ENCODE measurements around the gene PPFIA2. TPM values are rescaled to one million over a fixed set of nuclear protein-coding genes. Genes with fewer than 3 reads are reported as not detected.

The PPFIA2 gene
- total and polyA plus RNA-seq, 7 experiments from 2014 or later, result not detected

DNA sequence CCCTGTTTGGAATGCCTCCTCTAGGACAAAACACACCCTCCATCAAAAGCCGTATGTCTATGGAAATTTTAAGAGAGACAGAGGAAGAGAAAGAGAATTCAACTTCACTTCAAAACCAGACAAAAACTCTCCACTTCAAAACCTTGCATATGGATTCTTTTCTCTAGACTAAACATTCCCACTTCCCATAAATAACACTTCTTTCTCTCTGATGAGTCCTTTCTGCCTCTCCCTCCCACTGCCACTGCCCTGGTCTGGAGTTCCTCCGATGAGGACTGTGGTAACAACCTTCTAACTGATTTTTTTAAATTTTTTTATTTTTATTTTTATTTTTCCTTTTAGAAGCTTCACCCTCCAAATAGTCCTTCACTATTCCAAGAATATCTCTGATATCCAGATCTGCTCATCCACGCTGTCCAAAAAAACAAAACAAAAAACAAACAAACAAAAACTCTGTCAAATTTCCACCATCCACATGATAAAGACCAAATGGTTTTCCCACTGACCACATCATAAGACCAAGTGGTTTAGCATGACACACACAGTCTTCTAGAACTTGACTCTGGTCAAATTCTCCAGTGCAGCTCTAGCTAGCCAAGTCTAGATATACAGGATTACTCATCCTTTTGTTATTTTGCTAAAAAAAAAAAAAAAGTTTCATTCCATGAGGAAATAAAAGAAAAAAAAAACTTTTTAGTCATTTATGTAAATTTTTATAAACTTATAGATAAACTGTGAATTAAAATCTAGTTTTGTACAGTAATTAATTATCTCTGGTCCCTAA lies 256.0 kb downstream of the PPFIA2 start:
- no peak overlapping the region for H3K27ac Mint-ChIP-seq
- no peaks in the 10 kb centered on the region for H3K4me1 Mint-ChIP-seq
- Histone ChIP-seq H3K36me3 (ENCODE audit: control insufficient read depth in 2 of 3, insufficient read depth in 3 of 3, low read length in 3 of 3) (no peaks in the 10 kb centered on the region), H3K4me1 (ENCODE audit: control insufficient read depth in 2 of 2, insufficient read depth in 2 of 2, low read length in 2 of 2) (no peaks in the 10 kb centered on the region), H3K27ac (ENCODE audit: low read depth, low read length) (no peak overlapping the region), H3K27me3 (ENCODE audit: control insufficient read depth in 2 of 2, insufficient read depth in 2 of 2, low read length in 2 of 2) (no peaks in the 10 kb centered on the region), H3K4me3 (ENCODE audit: low read length) (no peak overlapping the region), H3K9me3 (ENCODE audit: control insufficient read depth in 2 of 3, low read length in 3 of 3) (no peaks in the 10 kb centered on the region)
- DNase-seq, result no peak
- ATAC-seq, result no peak
- H3K36me3 Mint-ChIP-seq, result no peaks in the 10 kb centered on the region
- ChIA-PET CTCF (no interaction called here), POLR2A (no interaction called here)
- no peak overlapping the region for H3K4me3 Mint-ChIP-seq
- no peaks in the 10 kb centered on the region for H3K27me3 Mint-ChIP-seq
- intact Hi-C loops (cut with micrococcal nuclease), result no loop called here
- peaks cover 0 to 8% (median 0%) of the 10 kb centered on the region in 11 donors for H3K9me3 Mint-ChIP-seq

GRCh38 chr12:81500788-81501187 lies 258.4 kb downstream of the PPFIA2 start:
- no peaks in the 10 kb centered on the region for H3K4me1 ChIP-seq (ENCODE audit: control insufficient read depth in 2 of 2, insufficient read depth in 2 of 2, low read length in 2 of 2)
- H3K9me3 ChIP-seq (ENCODE audit: control insufficient read depth in 2 of 3, low read length in 3 of 3), result no peaks in the 10 kb centered on the region
- no peaks in the 10 kb centered on the region for H3K36me3 ChIP-seq (ENCODE audit: control insufficient read depth in 2 of 3, insufficient read depth in 3 of 3, low read length in 3 of 3)
- H3K4me3 ChIP-seq (ENCODE audit: low read length), result no peak overlapping the region
- H3K27ac ChIP-seq (ENCODE audit: low read depth, low read length), result no peak overlapping the region
- POLR2A ChIA-PET, result no interaction called here
- DNase-seq (no peak), ATAC-seq (no peak)
- CTCF ChIA-PET, result no interaction called here
- no peaks in the 10 kb centered on the region for H3K27me3 ChIP-seq (ENCODE audit: control insufficient read depth in 2 of 2, insufficient read depth in 2 of 2, low read length in 2 of 2)
- H3K27me3 Mint-ChIP-seq, result no peaks in the 10 kb centered on the region
- no peak overlapping the region for H3K4me3 Mint-ChIP-seq
- intact Hi-C loops (cut with micrococcal nuclease), result no loop called here
- H3K36me3 Mint-ChIP-seq, result no peaks in the 10 kb centered on the region
- no peak overlapping the region for H3K27ac Mint-ChIP-seq
- H3K9me3 Mint-ChIP-seq, result peaks cover 0 to 8% (median 0%) of the 10 kb centered on the region in 11 donors
- no peaks in the 10 kb centered on the region for H3K4me1 Mint-ChIP-seq

GRCh38 chr12:81499809-81500208 lies 259.3 kb downstream of the PPFIA2 start:
- CTCF ChIA-PET, result no interaction called here
- no peak overlapping the region for H3K27ac Mint-ChIP-seq

GRCh38 chr12:81492131-81492720 lies 266.9 kb downstream of the PPFIA2 start:
- peaks cover 0 to 10% (median 0%) of the 10 kb centered on the region in 11 donors for H3K9me3 Mint-ChIP-seq
- H3K27me3 Mint-ChIP-seq, result no peaks in the 10 kb centered on the region
- no peaks in the 10 kb centered on the region for H3K4me1 Mint-ChIP-seq
- H3K9me3 ChIP-seq (ENCODE audit: control insufficient read depth in 2 of 3, low read length in 3 of 3), result no peaks in the 10 kb centered on the region
- DNase-seq (no peak), ATAC-seq (no peak)
- no peaks in the 10 kb centered on the region for H3K36me3 Mint-ChIP-seq
- no peaks in the 10 kb centered on the region for H3K36me3 ChIP-seq (ENCODE audit: control insufficient read depth in 2 of 3, insufficient read depth in 3 of 3, low read length in 3 of 3)
- intact Hi-C loops (cut with micrococcal nuclease), result no loop called here
- H3K27ac ChIP-seq (ENCODE audit: low read depth, low read length), result no peak overlapping the region
- ChIA-PET POLR2A (no interaction called here), CTCF (no interaction called here)
- no peak overlapping the region for H3K27ac Mint-ChIP-seq
- no peak overlapping the region for H3K4me3 Mint-ChIP-seq
- no peak overlapping the region for H3K4me3 ChIP-seq (ENCODE audit: low read length)
- H3K4me1 ChIP-seq (ENCODE audit: control insufficient read depth in 2 of 2, insufficient read depth in 2 of 2, low read length in 2 of 2), result no peaks in the 10 kb centered on the region
- H3K27me3 ChIP-seq (ENCODE audit: control insufficient read depth in 2 of 2, insufficient read depth in 2 of 2, low read length in 2 of 2), result no peaks in the 10 kb centered on the region

More at GRCh38 chr12:81499809-81500208, 259.3 kb downstream of the PPFIA2 start:
- Histone ChIP-seq H3K27me3 (ENCODE audit: control insufficient read depth in 2 of 2, insufficient read depth in 2 of 2, low read length in 2 of 2) (no peaks in the 10 kb centered on the region), H3K4me1 (ENCODE audit: control insufficient read depth in 2 of 2, insufficient read depth in 2 of 2, low read length in 2 of 2) (no peaks in the 10 kb centered on the region), H3K9me3 (ENCODE audit: control insufficient read depth in 2 of 3, low read length in 3 of 3) (no peaks in the 10 kb centered on the region), H3K4me3 (ENCODE audit: low read length) (no peak overlapping the region), H3K36me3 (ENCODE audit: control insufficient read depth in 2 of 3, insufficient read depth in 3 of 3, low read length in 3 of 3) (no peaks in the 10 kb centered on the region), H3K27ac (ENCODE audit: low read depth, low read length) (no peak overlapping the region)
- Mint-ChIP-seq H3K4me1 (no peaks in the 10 kb centered on the region), H3K4me3 (no peak overlapping the region), H3K27me3 (no peaks in the 10 kb centered on the region), H3K36me3 (no peaks in the 10 kb centered on the region), H3K9me3 (peaks cover 0 to 8% (median 0%) of the 10 kb centered on the region in 11 donors)
- DNase-seq, result no peak
- no peak for ATAC-seq
- POLR2A ChIA-PET, result no interaction called here
- intact Hi-C loops (cut with micrococcal nuclease), result no loop called here

DNA sequence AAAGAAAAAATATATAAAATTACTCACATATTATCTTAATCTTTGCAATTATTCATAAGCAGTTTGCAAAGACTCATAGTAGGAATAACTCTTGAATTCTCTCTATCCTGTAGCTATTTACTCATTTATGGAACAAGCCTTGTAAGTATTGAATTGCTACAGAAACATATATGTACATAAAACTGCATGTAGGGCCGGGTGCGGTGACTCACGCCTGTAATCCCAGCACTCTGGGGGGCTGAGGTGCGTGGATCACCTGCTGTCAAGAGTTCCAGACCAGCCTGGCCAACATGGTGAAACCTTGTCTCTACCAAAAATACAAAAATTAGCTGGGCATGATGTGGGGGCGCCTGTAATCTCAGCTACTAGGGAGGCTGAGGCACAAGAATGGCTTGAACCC lies 286.2 kb downstream of the PPFIA2 start:
- H3K4me1 Mint-ChIP-seq, result no peaks in the 10 kb centered on the region
- H3K4me1 ChIP-seq (ENCODE audit: control insufficient read depth in 2 of 2, insufficient read depth in 2 of 2, low read length in 2 of 2), result no peaks in the 10 kb centered on the region
- no peaks in the 10 kb centered on the region for H3K9me3 ChIP-seq (ENCODE audit: control insufficient read depth in 2 of 3, low read length in 3 of 3)
- no peak overlapping the region for H3K27ac ChIP-seq (ENCODE audit: low read depth, low read length)
- no peak for DNase-seq
- intact Hi-C loops (cut with micrococcal nuclease), result no loop called here
- H3K27ac Mint-ChIP-seq, result no peak overlapping the region
- H3K4me3 ChIP-seq (ENCODE audit: low read length), result no peak overlapping the region
- H3K27me3 Mint-ChIP-seq, result no peaks in the 10 kb centered on the region
- no peaks in the 10 kb centered on the region for H3K36me3 Mint-ChIP-seq
- H3K9me3 Mint-ChIP-seq, result peaks cover 0 to 5% (median 0%) of the 10 kb centered on the region in 11 donors
- ATAC-seq, result no peak
- no peak overlapping the region for H3K4me3 Mint-ChIP-seq
- POLR2A ChIA-PET, result no interaction called here
- CTCF ChIA-PET, result no interaction called here
- no peaks in the 10 kb centered on the region for H3K27me3 ChIP-seq (ENCODE audit: control insufficient read depth in 2 of 2, insufficient read depth in 2 of 2, low read length in 2 of 2)
- no peaks in the 10 kb centered on the region for H3K36me3 ChIP-seq (ENCODE audit: control insufficient read depth in 2 of 3, insufficient read depth in 3 of 3, low read length in 3 of 3)

DNA sequence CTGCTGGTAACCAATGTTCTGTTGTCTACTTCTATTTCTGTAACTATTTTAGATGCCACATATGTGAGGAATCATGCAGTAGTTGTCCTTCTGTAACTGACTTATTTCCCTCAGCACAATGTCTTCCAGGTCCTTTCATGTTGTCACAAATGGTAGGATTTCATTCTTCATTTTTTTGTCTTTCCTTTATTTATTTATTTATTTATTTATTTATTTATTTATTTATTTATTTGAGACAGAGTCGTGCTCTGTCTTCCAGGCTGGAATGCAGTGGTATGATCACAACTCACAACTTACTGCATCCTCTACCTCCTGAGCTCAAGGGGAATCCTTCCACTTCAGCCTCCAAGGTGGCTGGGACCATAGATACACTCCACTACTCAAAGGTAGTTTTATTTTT lies 288.2 kb downstream of the PPFIA2 start:
- ATAC-seq, result no peak
- Histone ChIP-seq H3K27me3 (ENCODE audit: control insufficient read depth in 2 of 2, insufficient read depth in 2 of 2, low read length in 2 of 2) (no peaks in the 10 kb centered on the region), H3K36me3 (ENCODE audit: control insufficient read depth in 2 of 3, insufficient read depth in 3 of 3, low read length in 3 of 3) (no peaks in the 10 kb centered on the region), H3K27ac (ENCODE audit: low read depth, low read length) (no peak overlapping the region), H3K4me3 (ENCODE audit: low read length) (no peak overlapping the region), H3K4me1 (ENCODE audit: control insufficient read depth in 2 of 2, insufficient read depth in 2 of 2, low read length in 2 of 2) (no peaks in the 10 kb centered on the region), H3K9me3 (ENCODE audit: control insufficient read depth in 2 of 3, low read length in 3 of 3) (no peaks in the 10 kb centered on the region)
- H3K4me3 Mint-ChIP-seq, result no peak overlapping the region
- intact Hi-C loops (cut with micrococcal nuclease), result no loop called here
- CTCF ChIA-PET, result no interaction called here
- DNase-seq, result no peak
- no peaks in the 10 kb centered on the region for H3K36me3 Mint-ChIP-seq
- H3K4me1 Mint-ChIP-seq, result no peaks in the 10 kb centered on the region
- H3K9me3 Mint-ChIP-seq, result peaks cover 0 to 5% (median 0%) of the 10 kb centered on the region in 11 donors
- H3K27ac Mint-ChIP-seq, result no peak overlapping the region
- POLR2A ChIA-PET, result no interaction called here
- no peaks in the 10 kb centered on the region for H3K27me3 Mint-ChIP-seq

DNA sequence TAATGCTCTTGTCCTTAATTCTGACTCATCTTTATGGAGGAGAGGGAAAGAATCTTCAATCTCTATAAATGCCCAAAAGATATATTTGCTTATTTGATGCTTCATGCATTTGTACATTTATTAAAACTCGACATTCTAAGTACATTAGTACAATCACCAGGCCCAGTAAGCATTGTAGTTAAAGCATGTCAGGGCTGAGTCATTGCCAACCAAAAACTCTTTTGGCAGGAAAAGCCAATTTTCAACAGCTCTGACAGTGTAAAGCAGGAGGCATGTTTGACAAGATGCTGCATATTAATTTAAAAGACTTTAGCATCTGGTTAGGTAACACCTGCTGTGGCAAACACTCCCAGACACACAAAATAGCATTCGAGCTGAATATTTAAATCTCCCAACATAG lies 290.9 kb downstream of the PPFIA2 start:
- CTCF ChIA-PET, result no interaction called here
- intact Hi-C loops (cut with micrococcal nuclease), result no loop called here
- H3K4me3 Mint-ChIP-seq, result no peak overlapping the region
- Histone ChIP-seq H3K27ac (ENCODE audit: low read depth, low read length) (no peak overlapping the region), H3K36me3 (ENCODE audit: control insufficient read depth in 2 of 3, insufficient read depth in 3 of 3, low read length in 3 of 3) (no peaks in the 10 kb centered on the region), H3K27me3 (ENCODE audit: control insufficient read depth in 2 of 2, insufficient read depth in 2 of 2, low read length in 2 of 2) (no peaks in the 10 kb centered on the region), H3K9me3 (ENCODE audit: control insufficient read depth in 2 of 3, low read length in 3 of 3) (no peaks in the 10 kb centered on the region), H3K4me1 (ENCODE audit: control insufficient read depth in 2 of 2, insufficient read depth in 2 of 2, low read length in 2 of 2) (no peaks in the 10 kb centered on the region), H3K4me3 (ENCODE audit: low read length) (no peak overlapping the region)
- no peak for DNase-seq
- peaks cover 0 to 9% (median 0%) of the 10 kb centered on the region in 11 donors for H3K9me3 Mint-ChIP-seq
- no peaks in the 10 kb centered on the region for H3K36me3 Mint-ChIP-seq
- POLR2A ChIA-PET, result no interaction called here
- H3K27ac Mint-ChIP-seq, result no peak overlapping the region
- H3K27me3 Mint-ChIP-seq, result no peaks in the 10 kb centered on the region
- no peaks in the 10 kb centered on the region for H3K4me1 Mint-ChIP-seq
- ATAC-seq, result no peak
